Measurements from ENCODE around the gene CTNNA1. TPM values are rescaled to one million over a fixed set of nuclear protein-coding genes. Genes with fewer than 3 reads are reported as not detected.
A peak's percentile ranks its signal among the peaks of the same experiment; 100 is the strongest.

The CTNNA1 gene
- total RNA-seq, 1 donor from 2014 or later, result 304 TPM

GRCh38 chr5:138968601-138969000 lies 215.4 kb downstream of the CTNNA1 start:
- intact Hi-C loops (cut with DNase I), result no loop called here
- Histone ChIP-seq H3K9me3 (no peaks in the 10 kb centered on the region), H3K4me1 (peaks cover 18% of the 10 kb centered on the region), H3K27ac (no peak overlapping the region), H3K27me3 (no peaks in the 10 kb centered on the region), H3K4me3 (no peak overlapping the region), H3K36me3 (no peaks in the 10 kb centered on the region)
- TF ChIP-seq POLR2AphosphoS5 (IDR thresholded peaks at IDR 0.05; ENCODE audit: insufficient read depth in 1 of 2, low read depth in 1 of 2) (no peak), CTCF (IDR thresholded peaks at IDR 0.05) (no peak), POLR2A (IDR thresholded peaks at IDR 0.05) (no peak)
- no peak for DNase-seq (ENCODE audit: extremely low spot score in 2 of 2)

GRCh38 chr5:138969323-138970002 lies 216.2 kb downstream of the CTNNA1 start:
- no peaks in the 10 kb centered on the region for H3K9me3 ChIP-seq
- no peak for TF ChIP-seq POLR2AphosphoS5 (IDR thresholded peaks at IDR 0.05; ENCODE audit: insufficient read depth in 1 of 2, low read depth in 1 of 2)
- no peak for TF ChIP-seq CTCF (IDR thresholded peaks at IDR 0.05)
- TF ChIP-seq POLR2A (IDR thresholded peaks at IDR 0.05), result no peak
- H3K4me1 ChIP-seq, result peaks cover 26% of the 10 kb centered on the region
- intact Hi-C loops (cut with DNase I), result no loop called here
- DNase-seq (ENCODE audit: extremely low spot score in 2 of 2), result no peak
- H3K36me3 ChIP-seq, result no peaks in the 10 kb centered on the region
- no peaks in the 10 kb centered on the region for H3K27me3 ChIP-seq
- no peak overlapping the region for H3K27ac ChIP-seq
- H3K4me3 ChIP-seq, result no peak overlapping the region

GRCh38 chr5:138972230-138972629 lies 219.0 kb downstream of the CTNNA1 start:
- Histone ChIP-seq H3K27me3 (no peaks in the 10 kb centered on the region), H3K9me3 (no peaks in the 10 kb centered on the region), H3K36me3 (no peaks in the 10 kb centered on the region), H3K4me1 (peaks cover 33% of the 10 kb centered on the region), H3K27ac (no peak overlapping the region), H3K4me3 (no peak overlapping the region)
- intact Hi-C loops (cut with DNase I), result no loop called here
- no peak for DNase-seq (ENCODE audit: extremely low spot score in 2 of 2)
- TF ChIP-seq POLR2AphosphoS5 (IDR thresholded peaks at IDR 0.05; ENCODE audit: insufficient read depth in 1 of 2, low read depth in 1 of 2) (no peak), POLR2A (IDR thresholded peaks at IDR 0.05) (no peak), CTCF (IDR thresholded peaks at IDR 0.05) (no peak)

GRCh38 chr5:138972836-138973235 lies 219.6 kb downstream of the CTNNA1 start:
- no peaks in the 10 kb centered on the region for H3K36me3 ChIP-seq
- no peaks in the 10 kb centered on the region for H3K27me3 ChIP-seq
- no peaks in the 10 kb centered on the region for H3K9me3 ChIP-seq
- peaks cover 33% of the 10 kb centered on the region for H3K4me1 ChIP-seq
- no peak overlapping the region for H3K4me3 ChIP-seq
- DNase-seq (ENCODE audit: extremely low spot score in 2 of 2), result no peak
- intact Hi-C loops (cut with DNase I), result no loop called here
- H3K27ac ChIP-seq, result no peak overlapping the region
- TF ChIP-seq CTCF (IDR thresholded peaks at IDR 0.05) (no peak), POLR2A (IDR thresholded peaks at IDR 0.05) (no peak), POLR2AphosphoS5 (IDR thresholded peaks at IDR 0.05; ENCODE audit: insufficient read depth in 1 of 2, low read depth in 1 of 2) (no peak)

GRCh38 chr5:138974227-138975063 lies 221.2 kb downstream of the CTNNA1 start:
- intact Hi-C loops (cut with DNase I), result no loop called here
- Histone ChIP-seq H3K9me3 (no peaks in the 10 kb centered on the region), H3K36me3 (no peaks in the 10 kb centered on the region), H3K27me3 (no peaks in the 10 kb centered on the region), H3K27ac (peak overlapping the region; percentile 53), H3K4me3 (no peak overlapping the region), H3K4me1 (peaks cover 33% of the 10 kb centered on the region)
- no peak for DNase-seq (ENCODE audit: extremely low spot score in 2 of 2)
- TF ChIP-seq POLR2A (IDR thresholded peaks at IDR 0.05) (no peak), POLR2AphosphoS5 (IDR thresholded peaks at IDR 0.05; ENCODE audit: insufficient read depth in 1 of 2, low read depth in 1 of 2) (peak in 1 of 2 donors; percentile 55), CTCF (IDR thresholded peaks at IDR 0.05) (no peak)
